Endothelial cell of umbilical vein (primary cell): Measurements from ENCODE around the gene AMFR. TPM values are rescaled to one million over a fixed set of nuclear protein-coding genes. Genes with fewer than 3 reads are reported as not detected.

Source experiments
- BruUV-seq: library from RNA; stranded (reverse); fragments of 400-500 nt; replicated peaks from 2 replicates; lab custom pipeline; 2021; lab: Mats Ljungman, UMichigan
- CTCF ChIA-PET: fragments of 300-600, 350-600 bp; sonication (Branson Sonifier 250); formaldehyde crosslinking; loops from one replicate; lab custom pipeline; 2021; ENCODE audit warnings: antibody characterized with exemption, inconsistent platforms; lab: Charles Lee
- POLR2A ChIA-PET: fragments of 300-600, 350-600 bp; sonication (Branson Sonifier 250); formaldehyde crosslinking; loops from one replicate; lab custom pipeline; 2021; ENCODE audit warnings: antibody characterized with exemption, inconsistent platforms; lab: Charles Lee
- DNase-seq: peaks from one replicate; pipeline ENCODE4 v3.0.0-alpha.2; 2011; ENCODE audit warnings: low read depth, low spot score
- FAIRE-seq: peaks from 2 replicates; lab custom pipeline; 2011; peaks lifted over from hg19 to GRCh38; lab: Jason Lieb, UNC
- H2AFZ ChIP-seq: 2 replicates; pipeline ENCODE4 v1.6.0; 2012; ENCODE audit warnings: low read depth, low read length, control low read depth, inconsistent platforms
- H3K27ac ChIP-seq: 2 replicates; pipeline ENCODE4 v1.5.1; 2011; ENCODE audit warnings: low read depth, mild to moderate bottlenecking, control low read depth, low read length, moderate library complexity; ENCODE audit not compliant: insufficient read depth
- H3K27me3 ChIP-seq, 2 experiments: 2 replicates each; pipeline versions ENCODE4 v1.6.0 to v1.6.1; 2011; ENCODE audit warnings: low read length in 2 of 2, mixed read lengths in 1 of 2; ENCODE audit not compliant: control insufficient read depth in 2 of 2, insufficient read depth in 2 of 2
- H3K36me3 ChIP-seq, 2 experiments: 2 replicates in 1 of 2; 3 replicates in 1 of 2; pipeline ENCODE4 v1.5.1; 2011; ENCODE audit warnings: low read length in 2 of 2, mild to moderate bottlenecking in 1 of 2, moderate library complexity in 1 of 2; ENCODE audit not compliant: control insufficient read depth in 2 of 2, insufficient read depth in 2 of 2; ENCODE audit errors: extremely low read depth in 1 of 2
- H3K4me1 ChIP-seq: 3 replicates; pipeline ENCODE4 v1.5.1; 2011; ENCODE audit warnings: mild to moderate bottlenecking, low read length; ENCODE audit not compliant: control insufficient read depth, insufficient read depth; ENCODE audit errors: extremely low read depth
- H3K4me2 ChIP-seq: 2 replicates; pipeline ENCODE4 v1.6.1; 2011; ENCODE audit warnings: low read length, control low read depth, mixed read lengths; ENCODE audit not compliant: insufficient read depth
- H3K4me3 ChIP-seq, 3 experiments: fragments of 200-600 bp in 1 of 3; sonication (generic), shearing (Covaris generic) in 1 of 3; replicated peaks in 1 of 3; 2 replicates each; pipeline ENCODE4 v1.5.1; 2011 to 2016; ENCODE audit warnings: control low read depth in 3 of 3, low read length in 3 of 3, mild to moderate bottlenecking in 2 of 3, inconsistent platforms in 1 of 3, low read depth in 1 of 3, moderate library complexity in 1 of 3; ENCODE audit not compliant: insufficient read depth in 1 of 3
- H3K79me2 ChIP-seq: 2 replicates; pipeline ENCODE4 v1.6.0; 2012; ENCODE audit warnings: low read length, inconsistent platforms; ENCODE audit not compliant: control insufficient read depth, insufficient read depth
- H3K9ac ChIP-seq: replicated peaks from 2 replicates; pipeline ENCODE3; 2011; ENCODE audit warnings: low read length, control low read depth; ENCODE audit not compliant: insufficient read depth; ENCODE audit errors: extremely low read depth
- H3K9me1 ChIP-seq: replicated peaks from 3 replicates; pipeline ENCODE4 v1.6.0; 2011; ENCODE audit warnings: mild to moderate bottlenecking, low read length; ENCODE audit not compliant: control insufficient read depth, insufficient read depth; ENCODE audit errors: extremely low read depth
- H3K9me3 ChIP-seq: replicated peaks from 2 replicates; pipeline ENCODE4 v1.5.1; 2012; ENCODE audit warnings: low read length, inconsistent platforms; ENCODE audit not compliant: control insufficient read depth, insufficient read depth
- H4K20me1 ChIP-seq: replicated peaks from 2 replicates; pipeline ENCODE3; 2011; ENCODE audit warnings: mild to moderate bottlenecking, low read length; ENCODE audit not compliant: control insufficient read depth, insufficient read depth; ENCODE audit errors: extremely low read depth
- CTCF ChIP-seq, 2 donors: IDR thresholded peaks; 1 replicate in 1 of 2; 2 replicates in 1 of 2; pipeline ENCODE4 v1.5.1; 2011; ENCODE audit warnings: low read length in 2 of 2, mild to moderate bottlenecking in 2 of 2, moderate library complexity in 2 of 2, control low read depth in 1 of 2, inconsistent platforms in 1 of 2, low read depth in 1 of 2; ENCODE audit not compliant: insufficient read depth in 1 of 2; ENCODE audit errors: extremely low read depth in 1 of 2
- EZH2 ChIP-seq: IDR thresholded peaks from 2 replicates; pipeline ENCODE4 v1.6.1; 2012; ENCODE audit warnings: borderline replicate concordance, low read depth, mild to moderate bottlenecking, moderate library complexity, low read length, inconsistent platforms; ENCODE audit not compliant: severe bottlenecking
- FOS ChIP-seq: IDR thresholded peaks from 2 replicates; pipeline ENCODE4 v1.6.1; 2011; ENCODE audit warnings: mild to moderate bottlenecking, low read length, moderate library complexity, borderline replicate concordance; ENCODE audit not compliant: insufficient read depth
- GATA2 ChIP-seq: IDR thresholded peaks from 2 replicates; pipeline ENCODE4 v1.7.0; 2011; ENCODE audit warnings: low read depth, mild to moderate bottlenecking, moderate library complexity, mixed read lengths, low read length; ENCODE audit not compliant: insufficient read length, insufficient read depth
- JUN ChIP-seq: IDR thresholded peaks from 2 replicates; pipeline ENCODE4 v1.6.1; 2011; ENCODE audit warnings: borderline replicate concordance, low read depth; ENCODE audit not compliant: insufficient read length, insufficient read depth
- MAX ChIP-seq: IDR thresholded peaks from 2 replicates; pipeline ENCODE4 v1.6.1; 2011; ENCODE audit not compliant: insufficient read depth, insufficient read length
- MYC ChIP-seq: IDR thresholded peaks from one replicate; pipeline ENCODE4 v1.6.1; 2011; ENCODE audit warnings: mild to moderate bottlenecking, low read depth, low read length
- POLR2A ChIP-seq: IDR thresholded peaks from 2 replicates; pipeline ENCODE4 v1.6.1; 2012; ENCODE audit warnings: low read depth, mild to moderate bottlenecking, control low read depth, low read length
- POLR2AphosphoS5 ChIP-seq: IDR thresholded peaks from 2 replicates; pipeline ENCODE4 v1.6.1; 2012; ENCODE audit warnings: low read depth, mild to moderate bottlenecking, control low read depth, low read length, moderate library complexity; ENCODE audit not compliant: insufficient read depth
- dilution Hi-C: fragments of 300-500 bp; cut with MboI; formaldehyde crosslinking; loops from one replicate; pipeline ENCODE4 v1.15.0; 2019; ENCODE audit warnings: low sequenced_read_pairs; ENCODE audit not compliant: extremely low pct_ligation_motif_present
- intact Hi-C: fragments of 100-400 bp; cut with micrococcal nuclease; formaldehyde crosslinking; loops from one replicate; pipeline ENCODE4 v1.10.0; 2022
- polyA plus RNA-seq, 4 experiments: library from polyadenylated mRNA; depleted of rRNA in 3 of 4; stranded (reverse) in 3 of 4; unstranded in 1 of 4; fragments of >200 nt; gene quantifications; 2 replicates each; pipeline versions ENCODE4 v1.2.1 to v1.2.3, GENCODE V29; 2011 to 2012; ENCODE audit warnings: missing spikeins in 1 of 4
- total RNA-seq: library from RNA; stranded (reverse); gene quantifications from 2 replicates; pipeline ENCODE4 v1.2.3, GENCODE V29; 2021

The AMFR gene
- total and polyA plus RNA-seq, 2 donors (not counting 3 experiments of a cell fraction or from before 2014, with no cell fraction given): 66.5 to 71.7 TPM

GRCh38 chr16:56424791-56425438 is 430 bp downstream of the AMFR start:
- Histone ChIP-seq H3K9ac (peak overlapping the region; percentile 75), H3K27ac (peak overlapping the region; percentile 68), H2AFZ (peak overlapping the region; percentile 83), H3K27me3 (no peaks in the 10 kb centered on the region), H4K20me1 (peaks cover 2% of the 10 kb centered on the region), H3K9me3 (no peaks in the 10 kb centered on the region), H3K79me2 (peaks cover 50% of the 10 kb centered on the region), H3K9me1 (no peaks in the 10 kb centered on the region), H3K4me1 (peaks cover 13% of the 10 kb centered on the region), H3K4me2 (peak overlapping the region; percentile 54), H3K36me3 (no peaks in the 10 kb centered on the region), H3K4me3 (peak overlapping the region; percentile 54 to 87 (median 68))
- TF ChIP-seq CTCF (IDR thresholded peaks at IDR 0.05; ENCODE audit: extremely low read depth in 1 of 2, insufficient read depth in 1 of 2, low read depth in 1 of 2, low read length in 2 of 2) (no peak), POLR2A (no peak), JUN (no peak), MYC (no peak), FOS (no peak), POLR2AphosphoS5 (no peak), EZH2 (no peak), GATA2 (no peak), MAX (no peak)
- dilution Hi-C loops (no loop called here), intact Hi-C loops (loop anchor here (1.0 kb wide), 2 partner anchors 26 to 69 kb away; partner anchors contain the start of genes NUDT21 and OGFOD1)
- BruUV-seq: no TSS peak
- ChIA-PET POLR2A (no interaction called here), CTCF (interaction anchor here (1.2 kb wide), 1 partner anchor 277 kb away, joined by 4 read pairs; no protein-coding TSS in a partner anchor)
- DNase-seq: peak; percentile 40
- FAIRE-seq: no peak
